Esophagus muscularis mucosa (tissue), 4 donors: ENCODE data around the gene RAPGEF1.

ENCODE experiments used
- EP300 ChIP-seq: sonication (generic); formaldehyde crosslinking; IDR thresholded peaks from one replicate; pipeline ENCODE4 v1.6.1; 2017; ENCODE audit warnings: antibody characterized with exemption
- POLR2A ChIP-seq: fragments of 450-650 bp; IDR thresholded peaks from one replicate; pipeline ENCODE4 v1.6.1; 2017; ENCODE audit warnings: antibody characterized with exemption, moderate library complexity, mild to moderate bottlenecking, low read depth
- TF ChIP-seq, protein P1 (sequence below), 3 experiments: fragments of 200-600 bp in 2 of 3; fragments of 450-650 bp in 1 of 3; sonication (generic) in 2 of 3; IDR thresholded peaks; one replicate each; pipeline ENCODE4 v1.5.1; 2017 to 2019; ENCODE audit warnings: antibody characterized with exemption in 3 of 3, mild to moderate bottlenecking in 2 of 3, moderate library complexity in 1 of 3

DNA sequence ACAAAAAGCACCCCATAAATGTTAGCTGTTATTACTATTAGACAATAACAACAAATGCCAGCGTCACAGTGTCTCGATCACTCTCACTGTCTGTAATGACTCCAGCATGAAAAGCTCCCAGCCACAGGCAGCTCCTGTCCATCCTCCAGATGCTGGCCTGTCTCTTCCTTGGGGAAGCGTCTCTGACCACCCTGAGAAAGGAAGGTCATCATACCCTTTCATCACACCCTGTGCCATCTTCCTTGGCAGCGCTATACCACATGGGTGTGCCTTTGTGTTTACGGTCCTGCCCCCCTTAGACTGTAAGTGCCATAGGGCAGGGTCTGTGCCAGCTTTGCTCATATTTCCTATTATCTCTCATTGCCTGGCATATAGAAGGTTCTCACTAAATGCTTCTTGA lies 104.0 kb downstream of the RAPGEF1 start:
- TF ChIP-seq POLR2A (no peak), EP300 (no peak)
- TF ChIP-seq, protein P1, sequence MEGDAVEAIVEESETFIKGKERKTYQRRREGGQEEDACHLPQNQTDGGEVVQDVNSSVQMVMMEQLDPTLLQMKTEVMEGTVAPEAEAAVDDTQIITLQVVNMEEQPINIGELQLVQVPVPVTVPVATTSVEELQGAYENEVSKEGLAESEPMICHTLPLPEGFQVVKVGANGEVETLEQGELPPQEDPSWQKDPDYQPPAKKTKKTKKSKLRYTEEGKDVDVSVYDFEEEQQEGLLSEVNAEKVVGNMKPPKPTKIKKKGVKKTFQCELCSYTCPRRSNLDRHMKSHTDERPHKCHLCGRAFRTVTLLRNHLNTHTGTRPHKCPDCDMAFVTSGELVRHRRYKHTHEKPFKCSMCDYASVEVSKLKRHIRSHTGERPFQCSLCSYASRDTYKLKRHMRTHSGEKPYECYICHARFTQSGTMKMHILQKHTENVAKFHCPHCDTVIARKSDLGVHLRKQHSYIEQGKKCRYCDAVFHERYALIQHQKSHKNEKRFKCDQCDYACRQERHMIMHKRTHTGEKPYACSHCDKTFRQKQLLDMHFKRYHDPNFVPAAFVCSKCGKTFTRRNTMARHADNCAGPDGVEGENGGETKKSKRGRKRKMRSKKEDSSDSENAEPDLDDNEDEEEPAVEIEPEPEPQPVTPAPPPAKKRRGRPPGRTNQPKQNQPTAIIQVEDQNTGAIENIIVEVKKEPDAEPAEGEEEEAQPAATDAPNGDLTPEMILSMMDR (IDR thresholded peaks at IDR 0.05), result no peak
